ENCODE data around the gene CD320. TPM values are rescaled to one million over a fixed set of nuclear protein-coding genes. Genes with fewer than 3 reads are reported as not detected.

Gene CD320
- total and polyA plus RNA-seq, 2 of the 8 experiments (the other 6 are each of a cell fraction or from before 2014, with no cell fraction given): 80.4 to 157 TPM

DNA sequence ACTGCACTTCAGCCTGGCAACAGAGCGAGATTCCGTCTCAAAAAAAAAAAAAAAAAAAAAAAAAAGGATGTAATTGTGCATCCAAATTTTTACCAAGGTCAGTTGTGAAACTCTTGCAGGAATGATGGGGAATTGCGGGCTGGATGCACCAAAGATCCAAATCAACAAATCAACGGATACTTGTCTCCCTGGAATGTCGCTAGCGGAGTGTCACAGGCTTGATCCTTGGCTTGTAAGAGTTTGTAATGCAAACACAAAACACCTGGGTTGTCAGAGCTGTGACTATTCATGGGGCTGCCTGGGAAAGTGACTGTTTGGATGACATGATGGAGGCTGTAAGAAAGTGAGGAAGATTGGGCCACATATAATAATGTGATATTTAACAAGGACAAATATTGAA, 30.7 kb upstream of the CD320 start:
- Histone ChIP-seq H4K91ac (replicated peaks; ENCODE audit: insufficient read length, low read length) (no peak overlapping the region), H2BK5ac (ENCODE audit: low read depth, low read length) (no peak overlapping the region), H3K18ac (ENCODE audit: extremely low read depth, low read length) (no peak overlapping the region), H4K20me1 (replicated peaks in 1 of 2; ENCODE audit: control insufficient read depth in 1 of 2, insufficient read depth in 2 of 2, low read length in 2 of 2) (peaks cover 0 to 2% of the 10 kb centered on the region in 2 experiments), H3K79me2 (ENCODE audit: control insufficient read depth in 1 of 2, insufficient read depth in 2 of 2, low read length in 2 of 2) (no peaks in the 10 kb centered on the region), H3K14ac (ENCODE audit: insufficient read length) (no peak overlapping the region), H3K27me3 (replicated peaks in 1 of 4; ENCODE audit: control insufficient read depth in 3 of 4, extremely low read depth in 1 of 4, insufficient read depth in 3 of 4, low read length in 3 of 4) (peaks cover 10 to 27% (median 21%) of the 10 kb centered on the region in 4 experiments), H2BK20ac (ENCODE audit: low read length) (no peak overlapping the region), H3K79me1 (ENCODE audit: low read depth, low read length) (no peaks in the 10 kb centered on the region), H3K36me3 (ENCODE audit: control insufficient read depth in 2 of 4, insufficient read depth in 4 of 4, low read length in 3 of 4) (0 out of 8 replicates have a peak, but pooled peaks cover 0 to 4% (median 0%) of the 10 kb centered on the region in 4 experiments), H3K9ac (replicated peaks in 1 of 4; ENCODE audit: extremely low read depth in 1 of 4, low read depth in 3 of 4, low read length in 3 of 4) (no peak overlapping the region), H2AK5ac (ENCODE audit: low read depth, low read length) (no peak overlapping the region), H3K4me1 (replicated peaks in 1 of 4; ENCODE audit: control insufficient read depth in 3 of 4, insufficient read depth in 4 of 4, low read length in 3 of 4) (peaks cover 0 to 13% (median 8%) of the 10 kb centered on the region in 4 experiments; a peak in 6 of 7 replicates), H3K23me2 (ENCODE audit: low read depth, low read length) (peaks cover 14% of the 10 kb centered on the region; the same call in 1 of the 2 replicates), H4K5ac (ENCODE audit: insufficient read length, low read depth, low read length) (no peak overlapping the region), H3K4me3 (ENCODE audit: extremely low read depth in 1 of 4, insufficient read depth in 2 of 4, low read depth in 3 of 4, low read length in 4 of 4) (no peak overlapping the region), H3K27ac (ENCODE audit: low read depth, low read length) (no peak overlapping the region), H4K8ac (ENCODE audit: extremely low read depth, insufficient read depth, low read length) (no peak overlapping the region), H3K56ac (replicated peaks; ENCODE audit: insufficient read length, low read depth, low read length) (no peak overlapping the region), H2BK120ac (replicated peaks; ENCODE audit: low read depth, low read length) (no peak overlapping the region), H3K4ac (replicated peaks; ENCODE audit: insufficient read length, low read depth, low read length) (no peak overlapping the region), H2AFZ (ENCODE audit: low read length) (no peak overlapping the region), H3K23ac (ENCODE audit: insufficient read length) (no peak overlapping the region), H2BK15ac (ENCODE audit: low read length) (no peak overlapping the region), H3K4me2 (ENCODE audit: insufficient read depth in 1 of 2, low read depth in 2 of 2, low read length in 2 of 2) (no peak overlapping the region), H2BK12ac (ENCODE audit: low read depth, low read length) (no peak overlapping the region), H3K9me3 (ENCODE audit: insufficient read depth in 2 of 2, low read depth in 1 of 2, low read length in 1 of 2) (no peaks in the 10 kb centered on the region)
- no peak for DNase-seq (ENCODE audit: low read depth in 1 of 2, low spot score in 2 of 2)
- no peak for FAIRE-seq
- ChIA-PET POLR2A (ENCODE audit: partially characterized antibody) (interaction anchor here (0.5 to 27.1 kb wide), 3 partner anchors 24 to 180 kb away, joined by 3 to 583 read pairs (median 3); partner anchors contain the start of genes CD320, NDUFA7 and RPS28), CTCF (ENCODE audit: partially characterized antibody) (interaction anchor here (0.6 to 8.2 kb wide), 2 partner anchors 16 to 245 kb away, joined by 3 to 68 read pairs; no protein-coding TSS in a partner anchor)
- TF ChIP-seq SAP30 (IDR thresholded peaks at IDR 0.05; ENCODE audit: insufficient read depth, insufficient replicate concordance, low read length): no peak
- peak; percentile 58; the same call in 1 of the 2 replicates for TF ChIP-seq TEAD4 (IDR thresholded peaks at IDR 0.05; ENCODE audit: low read depth, low read length)
- WGBS, 2 experiments (ENCODE audit: extremely low coverage in 1 of 2, insufficient coverage in 1 of 2, insufficient read length in 1 of 2, insufficient replicate concordance in 2 of 2, low coverage in 1 of 2, low lambda C conversion rate in 2 of 2, missing lambda C conversion rate in 1 of 2): 78% methylated on average over 4 of the region's 6 CpGs; no CpG with 5 or more reads in 1 of the 2 experiments

Measured in H1 (cell line).